Uterus (tissue), 4 donors: ENCODE data around the gene DCT. TPM values are rescaled to one million over a fixed set of nuclear protein-coding genes. Genes with fewer than 3 reads are reported as not detected.

Experiments
- DNase-seq, 2 donors: peaks; one replicate each; pipeline ENCODE4 v3.0.0-alpha.2; 2019 to 2020
- H3K27ac ChIP-seq, 2 donors: fragments of 200-600 bp; sonication (generic); 1 replicate in 1 of 2; 2 replicates in 1 of 2; pipeline ENCODE4 v1.5.1; 2016 to 2018
- H3K27me3 ChIP-seq, 2 donors: fragments of 200-600 bp; sonication (generic); one replicate each; pipeline ENCODE4 v1.5.1; 2018 to 2019; ENCODE audit warnings: control low read depth in 1 of 2
- H3K36me3 ChIP-seq, 2 donors: fragments of 200-600 bp; sonication (generic); one replicate each; pipeline ENCODE4 v1.5.1; 2019; ENCODE audit warnings: control low read depth in 1 of 2
- H3K4me1 ChIP-seq, 2 donors: fragments of 200-600 bp; sonication (generic); one replicate each; pipeline ENCODE4 v1.5.1; 2018 to 2019; ENCODE audit warnings: control low read depth in 1 of 2
- H3K4me3 ChIP-seq, 2 donors: fragments of 200-600 bp; sonication (generic); 1 replicate in 1 of 2; 2 replicates in 1 of 2; pipeline ENCODE4 v1.5.1; 2018 to 2019; ENCODE audit warnings: mild to moderate bottlenecking in 1 of 2
- H3K9me3 ChIP-seq, 2 donors: fragments of 200-600 bp; sonication (generic); one replicate each; pipeline ENCODE4 v1.5.1; 2019; ENCODE audit warnings: control low read depth in 1 of 2
- CTCF ChIP-seq, 4 experiments: fragments of 200-600 bp in 2 of 4; fragments of 450-650 bp in 2 of 4; sonication (generic) in 2 of 4; IDR thresholded peaks; one replicate each; pipeline ENCODE4 v1.5.1; 2016 to 2019; ENCODE audit warnings: antibody characterized with exemption in 4 of 4, mild to moderate bottlenecking in 2 of 4, moderate library complexity in 1 of 4
- POLR2A ChIP-seq, 2 donors: fragments of 450-650 bp; IDR thresholded peaks; one replicate each; pipeline ENCODE4 v1.6.1; 2016; ENCODE audit warnings: antibody characterized with exemption in 2 of 2, mild to moderate bottlenecking in 1 of 2, moderate library complexity in 1 of 2
- intact Hi-C: fragments of 100-400 bp; cut with DNase I; formaldehyde crosslinking; loops from one replicate; pipeline ENCODE4 v1.15.1; 2023; ENCODE audit warnings: low total_unique reads
- total RNA-seq, 4 donors: library from RNA; depleted of rRNA in 3 of 4; stranded (reverse); fragments of >200 nt in 3 of 4; gene quantifications; one replicate each; pipeline versions ENCODE4 v1.1.0 to v1.2.4, GENCODE V29; 2014 to 2023
- donor health status: DM: yes; HTN: yes; CAD: no.

DCT gene
- total RNA-seq, 4 donors from 2014 or later = 0.76 to 0.91 (median 0.88) TPM; not detected in 1

- intact Hi-C loops = no loop called here
- Histone ChIP-seq H3K36me3 (no peaks in the 10 kb centered on the region), H3K4me1 (no peaks in the 10 kb centered on the region), H3K27ac (no peak overlapping the region), H3K4me3 (no peak overlapping the region), H3K9me3 (no peaks in the 10 kb centered on the region), H3K27me3 (no peaks in the 10 kb centered on the region)
- DNase-seq = no peak
- TF ChIP-seq POLR2A (IDR thresholded peaks at IDR 0.05) (no peak), CTCF (IDR thresholded peaks at IDR 0.05) (no peak)
Measured at GRCh38 chr13:94427313-94427953, 52.0 kb downstream of the DCT start.

- Histone ChIP-seq H3K4me3 (no peak overlapping the region), H3K9me3 (no peaks in the 10 kb centered on the region), H3K27me3 (no peaks in the 10 kb centered on the region), H3K27ac (no peak overlapping the region), H3K4me1 (no peaks in the 10 kb centered on the region), H3K36me3 (no peaks in the 10 kb centered on the region)
- TF ChIP-seq CTCF (IDR thresholded peaks at IDR 0.05) (no peak), POLR2A (IDR thresholded peaks at IDR 0.05) (no peak)
- intact Hi-C loops = no loop called here
- no peak for DNase-seq
Measured at GRCh38 chr13:94419925-94420305, 59.6 kb downstream of the DCT start.

DNA sequence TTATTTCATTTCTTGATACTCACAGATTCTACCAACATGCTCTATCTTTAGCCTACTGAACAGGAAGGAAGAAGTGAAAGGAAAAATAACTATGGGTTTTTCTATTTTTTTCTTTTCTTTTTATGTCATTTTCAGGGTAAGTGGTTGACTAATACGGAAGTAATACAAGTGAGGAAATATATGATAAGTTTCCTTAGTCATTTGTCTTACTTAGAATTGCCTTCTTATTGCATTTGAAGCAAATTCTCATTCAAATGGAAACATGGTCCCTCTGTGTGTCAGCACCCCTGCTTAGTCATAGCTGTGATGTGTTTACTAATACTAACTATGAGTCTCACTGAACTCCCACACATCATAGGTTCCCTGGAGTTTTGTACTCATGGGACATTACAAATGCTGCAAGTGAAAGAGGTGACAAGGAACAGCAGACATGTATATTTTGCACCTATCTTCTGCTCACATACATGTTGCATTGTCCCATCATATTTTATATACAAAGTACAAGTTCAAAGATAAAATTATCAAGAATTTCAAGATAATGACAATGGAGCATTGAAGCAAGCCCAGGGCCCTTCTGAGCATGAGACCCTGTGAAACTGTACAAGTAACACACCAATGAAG, 60.1 kb downstream of the DCT start:
- H3K4me3 ChIP-seq = no peak overlapping the region
- no peaks in the 10 kb centered on the region for H3K36me3 ChIP-seq
- intact Hi-C loops = no loop called here
- TF ChIP-seq CTCF (IDR thresholded peaks at IDR 0.05) = no peak
- no peak for TF ChIP-seq POLR2A (IDR thresholded peaks at IDR 0.05)
- no peak for DNase-seq
- no peak overlapping the region for H3K27ac ChIP-seq
- no peaks in the 10 kb centered on the region for H3K9me3 ChIP-seq
- H3K27me3 ChIP-seq = no peaks in the 10 kb centered on the region
- no peaks in the 10 kb centered on the region for H3K4me1 ChIP-seq

- H3K27ac ChIP-seq = no peak overlapping the region
- H3K27me3 ChIP-seq = no peaks in the 10 kb centered on the region
- H3K4me3 ChIP-seq = no peak overlapping the region
- H3K36me3 ChIP-seq = no peaks in the 10 kb centered on the region
- H3K9me3 ChIP-seq = no peaks in the 10 kb centered on the region
- no peak for DNase-seq
- H3K4me1 ChIP-seq = no peaks in the 10 kb centered on the region
- intact Hi-C loops = no loop called here
- TF ChIP-seq CTCF (IDR thresholded peaks at IDR 0.05) = no peak
- TF ChIP-seq POLR2A (IDR thresholded peaks at IDR 0.05) = no peak
Measured at GRCh38 chr13:94417294-94417693, 62.2 kb downstream of the DCT start.

DNA sequence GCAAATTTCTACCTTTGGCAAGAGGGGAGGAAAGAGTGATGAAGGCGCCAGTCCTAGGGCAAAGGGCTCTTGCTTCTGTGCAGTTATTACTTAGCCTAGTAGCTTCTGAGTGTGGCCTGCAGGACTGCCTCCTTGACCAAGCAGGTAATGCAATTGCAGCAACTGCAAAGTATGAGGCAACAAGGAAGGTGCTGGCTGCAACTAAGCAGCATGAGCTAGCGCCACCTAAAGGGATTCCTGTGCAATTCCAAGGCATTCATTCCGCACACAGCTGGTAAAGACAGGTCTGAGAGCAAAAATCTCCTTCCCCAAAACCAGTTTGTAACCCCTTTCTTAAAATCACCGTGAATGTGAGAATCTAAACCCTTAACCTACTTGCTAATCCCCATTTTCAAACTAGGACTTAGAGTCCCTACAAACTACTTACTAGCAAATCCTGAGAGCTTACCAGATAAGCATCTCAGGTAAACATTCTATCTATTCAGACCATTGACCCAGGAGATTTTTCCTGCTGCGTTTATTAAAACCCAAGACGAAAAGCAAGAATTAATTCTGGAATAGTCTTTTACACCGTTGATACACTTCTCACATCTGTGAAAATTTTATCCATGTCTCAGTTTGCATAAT, 62.9 kb downstream of the DCT start:
- Histone ChIP-seq H3K4me3 (no peak overlapping the region), H3K27me3 (no peaks in the 10 kb centered on the region), H3K9me3 (no peaks in the 10 kb centered on the region), H3K36me3 (no peaks in the 10 kb centered on the region), H3K27ac (no peak overlapping the region), H3K4me1 (no peaks in the 10 kb centered on the region)
- TF ChIP-seq POLR2A (IDR thresholded peaks at IDR 0.05) (no peak), CTCF (IDR thresholded peaks at IDR 0.05) (no peak)
- intact Hi-C loops = no loop called here
- no peak for DNase-seq
